CD14-positive monocyte (primary cell): Measurements from ENCODE around the gene L3MBTL3. TPM values are rescaled to one million over a fixed set of nuclear protein-coding genes. Genes with fewer than 3 reads are reported as not detected.

Source experiments
- DNase-seq, 3 donors: peaks; one replicate each; pipeline ENCODE4 v3.0.0-alpha.2; 2011 to 2022
- H2AFZ ChIP-seq: 2 replicates; pipeline ENCODE4 v1.6.0; 2012; ENCODE audit warnings: mild to moderate bottlenecking, low read depth, low read length, inconsistent platforms; ENCODE audit not compliant: insufficient read depth, poor library complexity, severe bottlenecking
- H3K27ac ChIP-seq, 2 donors: 1 replicate in 1 of 2; 2 replicates in 1 of 2; pipeline ENCODE4 v1.5.1; 2012 to 2013; ENCODE audit warnings: low read length in 2 of 2, control low read depth in 1 of 2, inconsistent platforms in 1 of 2, low read depth in 1 of 2, mild to moderate bottlenecking in 1 of 2
- H3K27me3 ChIP-seq, 2 donors: one replicate each; pipeline versions ENCODE4 v1.6.0 to v1.6.1; 2011 to 2013; ENCODE audit warnings: low read length in 2 of 2; ENCODE audit not compliant: control insufficient read depth in 2 of 2, insufficient read depth in 2 of 2
- H3K36me3 ChIP-seq, 2 donors: replicated peaks in 1 of 2; 1 replicate in 1 of 2; 2 replicates in 1 of 2; pipeline versions ENCODE4 v1.5.1 to v1.6.1; 2012 to 2013; ENCODE audit warnings: low read length in 2 of 2, control low read depth in 1 of 2, inconsistent platforms in 1 of 2, mild to moderate bottlenecking in 1 of 2; ENCODE audit not compliant: insufficient read depth in 2 of 2, control insufficient read depth in 1 of 2
- H3K4me1 ChIP-seq, 2 donors: 1 replicate in 1 of 2; 2 replicates in 1 of 2; pipeline versions ENCODE4 v1.5.1 to v1.6.1; 2012 to 2013; ENCODE audit warnings: low read length in 2 of 2, control low read depth in 1 of 2, inconsistent platforms in 1 of 2, mild to moderate bottlenecking in 1 of 2, moderate library complexity in 1 of 2; ENCODE audit not compliant: insufficient read depth in 2 of 2, control insufficient read depth in 1 of 2
- H3K4me2 ChIP-seq: replicated peaks from 2 replicates; pipeline ENCODE3; 2012; ENCODE audit warnings: low read length, moderate library complexity, mild to moderate bottlenecking; ENCODE audit not compliant: poor library complexity, severe bottlenecking; ENCODE audit errors: extremely low read depth
- H3K4me3 ChIP-seq, 3 experiments: fragments of 200-600 bp in 1 of 3; sonication (generic) in 1 of 3; replicated peaks in 1 of 3; 1 replicate in 2 of 3; 2 replicates in 1 of 3; pipeline ENCODE4 v1.5.1; 2011 to 2013; ENCODE audit warnings: low read length in 3 of 3, mild to moderate bottlenecking in 3 of 3, control low read depth in 2 of 3, low read depth in 2 of 3, inconsistent platforms in 1 of 3, moderate library complexity in 1 of 3
- H3K79me2 ChIP-seq: 2 replicates; pipeline ENCODE4 v1.6.0; 2012; ENCODE audit warnings: mild to moderate bottlenecking, control low read depth, inconsistent platforms, low read length, moderate library complexity; ENCODE audit not compliant: insufficient read depth
- H3K9ac ChIP-seq: 2 replicates; pipeline ENCODE4 v1.6.0; 2017; ENCODE audit warnings: low read length, mild to moderate bottlenecking; ENCODE audit not compliant: insufficient read depth, poor library complexity, severe bottlenecking
- H3K9me3 ChIP-seq, 2 donors: replicated peaks in 1 of 2; 1 replicate in 1 of 2; 2 replicates in 1 of 2; pipeline versions ENCODE4 v1.5.1 to v1.6.1; 2012 to 2013; ENCODE audit warnings: low read length in 2 of 2, control low read depth in 1 of 2; ENCODE audit not compliant: control insufficient read depth in 1 of 2, insufficient read depth in 1 of 2
- H4K20me1 ChIP-seq: 2 replicates; pipeline ENCODE4 v1.6.0; 2012; ENCODE audit warnings: mild to moderate bottlenecking, low read length, control low read depth, moderate library complexity; ENCODE audit not compliant: insufficient read depth
- H3K27ac Mint-ChIP-seq, 7 donors: one replicate each; pipeline ENCODE4 v1.8.0; 2020; ENCODE audit warnings: mild to moderate bottlenecking in 7 of 7, mixed read lengths in 7 of 7, moderate library complexity in 6 of 7, inconsistent platforms in 2 of 7
- H3K27me3 Mint-ChIP-seq, 3 donors: one replicate each; pipeline ENCODE4 v1.8.0; 2021 to 2022; ENCODE audit warnings: low read depth in 3 of 3, mild to moderate bottlenecking in 3 of 3, mixed read lengths in 3 of 3, moderate library complexity in 3 of 3, inconsistent platforms in 1 of 3
- H3K36me3 Mint-ChIP-seq, 2 donors: one replicate each; pipeline ENCODE4 v1.8.0; 2020; ENCODE audit warnings: mixed read lengths in 2 of 2, inconsistent platforms in 1 of 2, mild to moderate bottlenecking in 1 of 2
- H3K4me1 Mint-ChIP-seq: one replicate; pipeline ENCODE4 v1.8.0; 2020; ENCODE audit warnings: mild to moderate bottlenecking, mixed read lengths
- H3K4me3 Mint-ChIP-seq, 2 donors: one replicate each; pipeline ENCODE4 v1.8.0; 2020; ENCODE audit warnings: mild to moderate bottlenecking in 2 of 2, mixed read lengths in 2 of 2, moderate library complexity in 1 of 2
- H3K9me3 Mint-ChIP-seq, 7 donors: one replicate each; pipeline ENCODE4 v1.8.0; 2020 to 2022; ENCODE audit warnings: mixed read lengths in 7 of 7, mild to moderate bottlenecking in 6 of 7, moderate library complexity in 6 of 7, inconsistent platforms in 2 of 7
- WGBS: methylation state at CpG from one replicate; pipeline ENCODE4 v1.1.5; 2013; ENCODE audit warnings: missing lambda C conversion rate; ENCODE audit not compliant: insufficient coverage; 5-methylcytosine and 5-hydroxymethylcytosine counted together
- intact Hi-C, 2 donors: fragments of 100-400 bp; cut with micrococcal nuclease; formaldehyde crosslinking; loops; one replicate each; pipeline versions ENCODE4 v1.15.0 to v1.15.1; 2023
- polyA plus RNA-seq, 3 donors: library from polyadenylated mRNA; depleted of rRNA in 1 of 3; unstranded in 2 of 3; stranded (reverse) in 1 of 3; fragments of 300-500 nt in 2 of 3; fragments of >200 nt in 1 of 3; fragmentation: Illumina TruSeq in 2 of 3; gene quantifications; 1 replicate in 2 of 3; 2 replicates in 1 of 3; pipeline ENCODE4 v1.2.3, GENCODE V29; 2012 to 2021
- TF ChIP-seq, protein P1 (sequence below): fragments of 200-600 bp; IDR thresholded peaks from one replicate; pipeline ENCODE4 v1.8.0; 2022; ENCODE audit warnings: antibody characterized with exemption, mild to moderate bottlenecking

L3MBTL3 gene
- polyA plus RNA-seq, 3 donors: 2.1 to 8.0 (median 3.7) TPM

DNA sequence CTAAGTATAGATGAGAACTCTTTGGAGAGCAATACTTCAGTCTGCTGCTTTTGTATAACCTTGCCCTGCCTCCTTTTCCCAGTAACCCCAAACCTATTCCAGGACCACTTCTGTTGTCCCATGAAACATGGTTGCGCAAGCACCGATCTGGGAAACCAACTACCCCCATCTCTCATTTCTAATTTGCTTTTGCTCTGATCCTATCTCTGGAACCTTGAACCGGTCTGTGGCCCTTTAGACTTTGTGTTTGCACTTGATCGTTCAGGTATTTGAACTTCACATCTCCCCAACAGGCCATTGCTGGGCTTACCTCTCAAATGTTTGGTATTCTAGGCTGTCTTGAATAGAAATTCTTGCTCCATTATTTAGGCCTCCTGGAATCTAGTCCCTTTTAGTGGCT lies 25.0 kb downstream of the L3MBTL3 start:
- intact Hi-C loops: no loop called here
- Mint-ChIP-seq H3K27ac (no peak overlapping the region), H3K4me3 (no peak overlapping the region), H3K9me3 (peaks cover 0 to 2% (median 0%) of the 10 kb centered on the region in 7 donors), H3K4me1 (no peaks in the 10 kb centered on the region), H3K36me3 (peaks cover 17 to 32% of the 10 kb centered on the region in 2 donors), H3K27me3 (peaks cover 0 to under 1% (median 0%) of the 10 kb centered on the region in 3 donors)
- TF ChIP-seq, protein P1, sequence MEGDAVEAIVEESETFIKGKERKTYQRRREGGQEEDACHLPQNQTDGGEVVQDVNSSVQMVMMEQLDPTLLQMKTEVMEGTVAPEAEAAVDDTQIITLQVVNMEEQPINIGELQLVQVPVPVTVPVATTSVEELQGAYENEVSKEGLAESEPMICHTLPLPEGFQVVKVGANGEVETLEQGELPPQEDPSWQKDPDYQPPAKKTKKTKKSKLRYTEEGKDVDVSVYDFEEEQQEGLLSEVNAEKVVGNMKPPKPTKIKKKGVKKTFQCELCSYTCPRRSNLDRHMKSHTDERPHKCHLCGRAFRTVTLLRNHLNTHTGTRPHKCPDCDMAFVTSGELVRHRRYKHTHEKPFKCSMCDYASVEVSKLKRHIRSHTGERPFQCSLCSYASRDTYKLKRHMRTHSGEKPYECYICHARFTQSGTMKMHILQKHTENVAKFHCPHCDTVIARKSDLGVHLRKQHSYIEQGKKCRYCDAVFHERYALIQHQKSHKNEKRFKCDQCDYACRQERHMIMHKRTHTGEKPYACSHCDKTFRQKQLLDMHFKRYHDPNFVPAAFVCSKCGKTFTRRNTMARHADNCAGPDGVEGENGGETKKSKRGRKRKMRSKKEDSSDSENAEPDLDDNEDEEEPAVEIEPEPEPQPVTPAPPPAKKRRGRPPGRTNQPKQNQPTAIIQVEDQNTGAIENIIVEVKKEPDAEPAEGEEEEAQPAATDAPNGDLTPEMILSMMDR: no peak
- no peaks in the 10 kb centered on the region for H3K79me2 ChIP-seq
- H3K9me3 ChIP-seq: no peaks in the 10 kb centered on the region
- no peaks in the 10 kb centered on the region for H3K4me1 ChIP-seq
- WGBS: 91% methylated on average over 4 of the region's 4 CpGs
- H3K36me3 ChIP-seq: peaks cover 4 to 31% of the 10 kb centered on the region in 2 donors
- no peak overlapping the region for H3K4me2 ChIP-seq
- H3K9ac ChIP-seq: no peak overlapping the region
- no peaks in the 10 kb centered on the region for H3K27me3 ChIP-seq
- H3K4me3 ChIP-seq: no peak overlapping the region
- H2AFZ ChIP-seq: no peak overlapping the region
- H3K27ac ChIP-seq: no peak overlapping the region
- no peak for DNase-seq
- H4K20me1 ChIP-seq: peaks cover 7% of the 10 kb centered on the region

DNA sequence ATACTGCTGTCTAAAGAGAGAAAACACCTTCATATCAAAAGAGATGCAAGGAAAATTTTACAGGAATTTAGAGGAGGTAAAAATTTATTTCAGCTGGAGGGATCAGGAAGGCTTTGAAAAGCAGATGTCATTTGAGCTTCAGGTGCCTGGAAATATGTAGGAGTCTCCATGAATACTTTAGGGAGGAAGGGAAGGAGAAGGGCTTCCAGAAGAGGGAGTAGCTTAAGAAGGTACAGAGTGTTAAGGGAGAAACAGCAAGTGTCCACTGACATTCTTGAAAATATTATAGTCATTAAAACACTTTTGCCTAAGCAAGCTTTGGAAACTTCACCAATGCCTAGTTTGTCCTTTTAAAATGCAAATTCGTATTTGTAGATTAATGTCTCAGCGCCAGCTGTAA lies 27.2 kb downstream of the L3MBTL3 start:
- WGBS: no CpG with 5 or more reads among the region's 2 CpGs

More for the DNA sequence above, 27.2 kb downstream of the L3MBTL3 start:
- no peaks in the 10 kb centered on the region for H3K9me3 Mint-ChIP-seq
- H3K36me3 Mint-ChIP-seq: peaks cover 33 to 38% of the 10 kb centered on the region in 2 donors
- H3K4me1 ChIP-seq: no peaks in the 10 kb centered on the region
- no peak overlapping the region for H3K4me3 ChIP-seq
- no peaks in the 10 kb centered on the region for H3K9me3 ChIP-seq
- no peak overlapping the region for H3K27ac ChIP-seq
- H2AFZ ChIP-seq: no peak overlapping the region
- no peak for DNase-seq
- no peaks in the 10 kb centered on the region for H3K27me3 ChIP-seq
- no peaks in the 10 kb centered on the region for H3K27me3 Mint-ChIP-seq
- H4K20me1 ChIP-seq: peaks cover 7% of the 10 kb centered on the region
- H3K4me1 Mint-ChIP-seq: no peaks in the 10 kb centered on the region
- H3K36me3 ChIP-seq: peaks cover 13 to 50% of the 10 kb centered on the region in 2 donors
- H3K4me3 Mint-ChIP-seq: no peak overlapping the region
- no peaks in the 10 kb centered on the region for H3K79me2 ChIP-seq
- intact Hi-C loops: no loop called here
- H3K9ac ChIP-seq: no peak overlapping the region
- no peak overlapping the region for H3K27ac Mint-ChIP-seq
- H3K4me2 ChIP-seq: no peak overlapping the region
- TF ChIP-seq, protein P1: no peak
